HFFc6 (cell line): ENCODE results near the gene ARL6IP4. TPM values are rescaled to one million over a fixed set of nuclear protein-coding genes. Genes with fewer than 3 reads are reported as not detected.

Source experiments
- DNase-seq: peaks from one replicate; pipeline ENCODE4 v3.0.0-alpha.2; 2018
- H3K27ac Mint-ChIP-seq: 2 replicates; pipeline ENCODE4 v1.8.0; 2020; ENCODE audit warnings: mild to moderate bottlenecking, mixed read lengths
- H3K27me3 Mint-ChIP-seq: 2 replicates; pipeline ENCODE4 v1.8.0; 2021; ENCODE audit warnings: mild to moderate bottlenecking, moderate library complexity, mixed read lengths; ENCODE audit not compliant: insufficient read depth
- H3K36me3 Mint-ChIP-seq: 2 replicates; pipeline ENCODE4 v1.8.0; 2021; ENCODE audit warnings: low read depth, mixed read lengths
- H3K4me1 Mint-ChIP-seq: 2 replicates; pipeline ENCODE4 v1.8.0; 2020; ENCODE audit warnings: low read depth, mixed read lengths
- H3K4me3 Mint-ChIP-seq: 2 replicates; pipeline ENCODE4 v1.8.0; 2020; ENCODE audit warnings: mild to moderate bottlenecking, moderate library complexity, mixed read lengths
- H3K9me3 Mint-ChIP-seq: 2 replicates; pipeline ENCODE4 v1.8.0; 2020; ENCODE audit warnings: mild to moderate bottlenecking, mixed read lengths
- total RNA-seq, 6 experiments: library from RNA; stranded (reverse); fragmentation: NEBNext Ultra II Directional; extraction: Animal tissue kit (Norgen Biotek cat#: 25700); gene quantifications; 2 replicates in 1 of 6; 3 replicates in 5 of 6; pipeline ENCODE4 v1.2.3, GENCODE V29; 2021
- TF ChIP-seq, protein P1 (sequence below): fragments of 200-600 bp; sonication (generic); IDR thresholded peaks from 2 replicates; pipeline ENCODE4 v1.5.0; 2021; ENCODE audit warnings: antibody characterized with exemption, mild to moderate bottlenecking

The ARL6IP4 gene
- total RNA-seq, 6 experiments from 2014 or later = 128 to 180 (median 149) TPM

DNA sequence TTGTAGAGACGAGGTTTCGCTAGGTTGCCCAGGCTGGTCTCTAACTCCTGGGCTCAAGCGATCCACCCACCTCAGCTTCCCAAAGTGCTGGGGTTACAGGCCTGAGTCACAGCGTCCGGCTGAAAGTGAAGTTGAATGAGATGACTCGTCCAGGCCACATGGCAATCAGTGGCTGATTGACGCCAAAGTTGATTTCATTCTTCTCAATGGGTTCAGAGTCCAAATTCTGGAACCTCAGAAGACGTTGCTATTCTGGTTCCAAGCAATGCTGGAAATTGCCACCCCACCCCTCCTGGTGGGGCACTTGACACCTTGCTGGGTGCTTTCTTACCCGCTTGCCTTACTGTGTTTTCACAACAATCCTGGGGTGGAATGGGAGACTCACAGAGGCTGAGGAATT lies 29.1 kb upstream of the ARL6IP4 start:
- TF ChIP-seq, protein P1, sequence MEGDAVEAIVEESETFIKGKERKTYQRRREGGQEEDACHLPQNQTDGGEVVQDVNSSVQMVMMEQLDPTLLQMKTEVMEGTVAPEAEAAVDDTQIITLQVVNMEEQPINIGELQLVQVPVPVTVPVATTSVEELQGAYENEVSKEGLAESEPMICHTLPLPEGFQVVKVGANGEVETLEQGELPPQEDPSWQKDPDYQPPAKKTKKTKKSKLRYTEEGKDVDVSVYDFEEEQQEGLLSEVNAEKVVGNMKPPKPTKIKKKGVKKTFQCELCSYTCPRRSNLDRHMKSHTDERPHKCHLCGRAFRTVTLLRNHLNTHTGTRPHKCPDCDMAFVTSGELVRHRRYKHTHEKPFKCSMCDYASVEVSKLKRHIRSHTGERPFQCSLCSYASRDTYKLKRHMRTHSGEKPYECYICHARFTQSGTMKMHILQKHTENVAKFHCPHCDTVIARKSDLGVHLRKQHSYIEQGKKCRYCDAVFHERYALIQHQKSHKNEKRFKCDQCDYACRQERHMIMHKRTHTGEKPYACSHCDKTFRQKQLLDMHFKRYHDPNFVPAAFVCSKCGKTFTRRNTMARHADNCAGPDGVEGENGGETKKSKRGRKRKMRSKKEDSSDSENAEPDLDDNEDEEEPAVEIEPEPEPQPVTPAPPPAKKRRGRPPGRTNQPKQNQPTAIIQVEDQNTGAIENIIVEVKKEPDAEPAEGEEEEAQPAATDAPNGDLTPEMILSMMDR = no peak
- Mint-ChIP-seq H3K4me3 (no peak overlapping the region), H3K36me3 (peaks cover 7% of the 10 kb centered on the region; the same call in 1 of the 2 replicates), H3K4me1 (peaks cover 29% of the 10 kb centered on the region), H3K27me3 (no peaks in the 10 kb centered on the region; the same call in none of the 2 replicates), H3K27ac (peak overlapping the region; percentile 24; the same call in 1 of the 2 replicates), H3K9me3 (no peaks in the 10 kb centered on the region)
- peak; percentile 52 for DNase-seq

DNA sequence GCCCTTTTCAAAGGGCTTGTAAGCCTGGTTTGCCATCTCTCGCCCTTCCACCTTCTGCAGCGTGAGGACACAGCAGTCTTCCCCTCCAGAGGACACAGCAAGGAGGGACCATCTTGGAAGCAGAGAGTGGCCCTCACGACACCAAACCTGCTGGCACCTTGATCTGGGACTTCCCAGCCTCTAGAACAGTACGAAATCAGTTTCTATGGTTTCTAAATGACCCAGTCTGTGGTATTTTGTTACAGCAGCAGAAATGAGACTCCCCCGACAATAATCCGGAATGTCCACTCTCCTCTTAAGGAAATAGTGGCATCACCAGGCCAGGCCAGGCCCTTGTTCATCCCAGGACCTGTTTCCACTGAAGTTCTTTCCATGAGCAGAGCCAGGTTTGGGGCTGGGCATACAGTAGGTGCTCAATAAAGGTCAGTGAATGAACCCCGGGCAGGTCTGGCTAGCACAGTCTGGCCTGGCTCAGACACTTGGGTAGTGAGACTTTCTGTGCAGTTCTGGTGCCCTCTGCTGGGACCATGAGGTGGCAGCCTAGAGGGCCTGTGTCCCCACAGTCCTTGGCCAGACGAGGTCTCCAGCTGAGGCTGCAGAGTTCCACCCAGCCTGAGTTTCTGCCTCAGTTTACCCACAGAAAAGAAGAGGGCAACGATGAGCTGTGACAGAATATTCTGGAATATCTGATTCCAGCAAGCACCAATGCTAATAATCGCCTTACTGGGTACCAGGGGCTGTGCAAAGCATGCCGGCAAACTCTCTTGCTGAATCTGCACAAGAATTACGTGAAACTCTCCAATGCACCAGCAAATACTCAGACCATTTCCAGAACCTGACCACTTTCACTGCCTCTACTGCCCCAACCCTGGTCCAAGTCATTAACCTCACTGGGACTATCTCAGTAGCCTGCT lies 28.2 kb upstream of the ARL6IP4 start:
- 0 out of 2 replicates have a peak overlapping the region, but pooled peaks have one; percentile 11 for H3K27ac Mint-ChIP-seq
- peaks cover 7% of the 10 kb centered on the region; the same call in 1 of the 2 replicates for H3K36me3 Mint-ChIP-seq
- DNase-seq = peak; percentile 64
- H3K9me3 Mint-ChIP-seq = no peaks in the 10 kb centered on the region
- no peaks in the 10 kb centered on the region; the same call in none of the 2 replicates for H3K27me3 Mint-ChIP-seq
- peaks cover 21% of the 10 kb centered on the region for H3K4me1 Mint-ChIP-seq
- no peak overlapping the region for H3K4me3 Mint-ChIP-seq
- TF ChIP-seq, protein P1 = peak; percentile 87

DNA sequence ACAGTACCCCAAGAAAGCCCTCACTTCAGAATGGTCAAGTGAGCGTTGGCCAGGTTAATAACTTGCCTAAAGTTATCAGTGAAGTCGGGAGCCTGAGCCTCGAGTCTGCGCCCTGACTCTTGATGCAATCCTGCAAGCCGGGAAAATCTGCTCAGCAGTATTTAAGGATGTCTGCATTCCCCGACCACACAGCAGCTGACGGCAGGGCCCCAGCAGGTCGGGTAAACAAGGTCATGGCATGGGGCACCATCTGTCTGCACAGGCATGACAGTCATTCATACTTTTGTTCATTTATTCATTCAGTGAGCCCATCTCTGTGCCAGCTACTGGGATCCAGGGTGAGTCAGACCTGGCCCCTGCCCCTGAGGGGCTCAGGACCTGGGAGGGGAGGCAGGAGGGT lies 25.3 kb upstream of the ARL6IP4 start:
- DNase-seq = no peak
- Mint-ChIP-seq H3K9me3 (no peaks in the 10 kb centered on the region), H3K27me3 (no peaks in the 10 kb centered on the region; the same call in none of the 2 replicates), H3K36me3 (no peaks in the 10 kb centered on the region), H3K4me1 (peaks cover 12% of the 10 kb centered on the region), H3K27ac (no peak overlapping the region), H3K4me3 (no peak overlapping the region)
- TF ChIP-seq, protein P1 = no peak

DNA sequence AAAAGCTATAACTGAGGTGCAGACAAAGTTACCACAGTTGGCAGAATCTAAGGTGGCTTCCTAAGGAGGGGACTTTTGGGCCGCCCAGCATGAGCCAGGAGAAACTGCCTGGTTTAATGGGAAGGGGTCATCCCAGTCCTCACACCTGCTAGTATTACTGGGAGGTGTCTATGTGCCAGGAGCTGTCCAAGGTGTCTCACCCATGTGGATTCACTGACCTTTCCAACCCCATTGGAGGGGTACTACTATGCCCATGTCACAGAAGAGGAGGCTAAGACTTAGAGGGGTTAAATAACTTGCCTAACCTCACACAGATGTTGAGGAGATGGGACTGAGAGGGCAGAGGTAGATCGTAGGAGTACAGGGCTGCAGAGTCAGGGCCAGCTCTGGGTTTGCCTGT lies 24.4 kb upstream of the ARL6IP4 start:
- Mint-ChIP-seq H3K27me3 (no peaks in the 10 kb centered on the region; the same call in none of the 2 replicates), H3K9me3 (no peaks in the 10 kb centered on the region), H3K4me1 (peaks cover 12% of the 10 kb centered on the region), H3K36me3 (no peaks in the 10 kb centered on the region), H3K4me3 (no peak overlapping the region), H3K27ac (no peak overlapping the region)
- TF ChIP-seq, protein P1 = no peak
- no peak for DNase-seq

DNA sequence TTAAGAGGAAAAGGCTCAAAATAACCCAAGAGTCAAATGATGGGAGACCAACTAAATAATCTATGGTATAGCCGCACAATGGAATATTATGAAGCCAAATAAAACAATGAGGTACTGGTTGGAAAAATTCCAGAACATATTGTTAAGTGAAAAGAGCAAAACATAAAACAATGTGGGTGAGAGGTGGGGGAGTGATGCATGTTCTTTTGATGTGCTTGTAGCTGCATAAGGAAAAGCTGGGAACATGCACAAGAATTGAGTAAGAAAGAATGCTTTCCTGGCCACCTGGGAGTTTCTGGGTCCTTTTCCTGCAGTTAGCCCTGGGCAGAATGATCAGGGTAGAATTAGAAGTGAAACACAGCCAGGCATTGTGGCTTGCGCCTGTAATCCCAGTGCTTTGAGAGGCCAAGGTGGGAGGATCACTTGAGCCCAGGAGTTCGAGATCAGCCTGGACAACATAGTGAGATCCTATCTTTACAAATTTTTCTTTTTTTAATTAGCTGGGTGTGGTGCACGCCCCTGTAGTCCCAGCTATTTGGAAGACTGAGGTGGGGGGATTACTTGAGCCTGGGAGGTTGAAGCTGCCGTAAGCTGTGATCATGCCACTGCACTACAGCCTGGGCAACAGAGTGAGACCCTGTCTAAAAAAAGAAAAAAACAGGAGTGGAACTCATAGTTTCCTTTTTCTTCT lies 22.1 kb upstream of the ARL6IP4 start:
- Mint-ChIP-seq H3K27me3 (no peaks in the 10 kb centered on the region; the same call in 1 of the 2 replicates), H3K4me1 (peaks cover 6% of the 10 kb centered on the region; the same call in 1 of the 2 replicates), H3K36me3 (no peaks in the 10 kb centered on the region), H3K9me3 (no peaks in the 10 kb centered on the region), H3K27ac (no peak overlapping the region), H3K4me3 (no peak overlapping the region)
- TF ChIP-seq, protein P1 = no peak
- DNase-seq = no peak
